H9 (cell line): ENCODE results near the gene PRLHR. TPM values are rescaled to one million over a fixed set of nuclear protein-coding genes. Genes with fewer than 3 reads are reported as not detected.

Source experiments
- DNase-seq: peaks from one replicate; pipeline ENCODE4 v3.0.0-alpha.2; 2017
- H2AFZ ChIP-seq: one replicate; pipeline ENCODE4 v1.6.1; 2013; ENCODE audit warnings: mild to moderate bottlenecking, low read length, control low read depth, moderate library complexity
- H2AK5ac ChIP-seq: 2 replicates; pipeline ENCODE4 v1.6.1; 2013; ENCODE audit warnings: low read length, control low read depth, mixed read lengths; ENCODE audit not compliant: insufficient read length
- H2BK120ac ChIP-seq: one replicate; pipeline ENCODE4 v1.6.1; 2013; ENCODE audit warnings: low read depth, mild to moderate bottlenecking, low read length, control low read depth, inconsistent platforms; ENCODE audit not compliant: poor library complexity, severe bottlenecking
- H2BK12ac ChIP-seq: 2 replicates; pipeline ENCODE4 v1.6.1; 2013; ENCODE audit warnings: low read length, control low read depth, mixed read lengths, low read depth; ENCODE audit not compliant: insufficient read length
- H2BK15ac ChIP-seq: 2 replicates; pipeline ENCODE4 v1.6.1; 2013; ENCODE audit warnings: low read depth, low read length, control low read depth
- H2BK20ac ChIP-seq: one replicate; pipeline ENCODE4 v1.6.1; 2013; ENCODE audit warnings: low read depth, mild to moderate bottlenecking, low read length, control low read depth, inconsistent platforms; ENCODE audit not compliant: poor library complexity, severe bottlenecking
- H2BK5ac ChIP-seq: 2 replicates; pipeline ENCODE4 v1.6.1; 2013; ENCODE audit warnings: low read length, control low read depth, mixed read lengths; ENCODE audit not compliant: insufficient read length
- H3K14ac ChIP-seq: 2 replicates; pipeline ENCODE4 v1.6.1; 2013; ENCODE audit warnings: low read length, control low read depth; ENCODE audit not compliant: insufficient read depth
- H3K18ac ChIP-seq: 2 replicates; pipeline ENCODE4 v1.6.1; 2013; ENCODE audit warnings: low read depth, mild to moderate bottlenecking, mixed read lengths, low read length, control low read depth; ENCODE audit not compliant: insufficient read length
- H3K23ac ChIP-seq: 2 replicates; pipeline ENCODE4 v1.6.1; 2013; ENCODE audit warnings: low read length, control low read depth, mixed read lengths, low read depth; ENCODE audit not compliant: insufficient read length
- H3K23me2 ChIP-seq: 2 replicates; pipeline ENCODE4 v1.6.1; 2013; ENCODE audit warnings: low read depth, mild to moderate bottlenecking, mixed read lengths, low read length, control low read depth; ENCODE audit not compliant: insufficient read length, poor library complexity, severe bottlenecking
- H3K27ac ChIP-seq: 2 replicates; pipeline ENCODE4 v1.5.1; 2013; ENCODE audit warnings: low read length, control low read depth, mixed read lengths, low read depth; ENCODE audit not compliant: insufficient read length
- H3K27me3 ChIP-seq: 2 replicates; pipeline ENCODE4 v1.6.1; 2013; ENCODE audit warnings: low read length, control low read depth, inconsistent platforms; ENCODE audit not compliant: insufficient read depth
- H3K4ac ChIP-seq: 2 replicates; pipeline ENCODE4 v1.6.1; 2013; ENCODE audit warnings: low read depth, mild to moderate bottlenecking, control low read depth, inconsistent platforms, low read length, moderate library complexity
- H3K4me1 ChIP-seq: 2 replicates; pipeline ENCODE4 v1.6.1; 2013; ENCODE audit warnings: low read length, control low read depth, inconsistent platforms; ENCODE audit not compliant: insufficient read depth
- H3K4me2 ChIP-seq: 2 replicates; pipeline ENCODE4 v1.6.1; 2013; ENCODE audit warnings: low read length, control low read depth, mixed read lengths; ENCODE audit not compliant: insufficient read length, insufficient read depth
- H3K56ac ChIP-seq: 2 replicates; pipeline ENCODE4 v1.6.1; 2013; ENCODE audit warnings: low read depth, mild to moderate bottlenecking, mixed read lengths, low read length, control low read depth; ENCODE audit not compliant: insufficient read length
- H3K79me1 ChIP-seq: 2 replicates; pipeline ENCODE4 v1.6.1; 2013; ENCODE audit warnings: low read depth, mild to moderate bottlenecking, moderate library complexity, low read length, control low read depth, inconsistent platforms; ENCODE audit not compliant: insufficient read depth, poor library complexity, severe bottlenecking
- H3K79me2 ChIP-seq: 2 replicates; pipeline ENCODE4 v1.6.1; 2013; ENCODE audit warnings: low read length, control low read depth, inconsistent platforms; ENCODE audit not compliant: insufficient read depth
- H3K9ac ChIP-seq: 2 replicates; pipeline ENCODE4 v1.6.1; 2013; ENCODE audit warnings: low read length, control low read depth, mixed read lengths; ENCODE audit not compliant: insufficient read length; ENCODE audit errors: extremely low read depth
- H3K9me3 ChIP-seq: one replicate; pipeline ENCODE4 v1.6.1; 2013; ENCODE audit warnings: low read depth, low read length, inconsistent platforms; ENCODE audit not compliant: control insufficient read depth
- H3T11ph ChIP-seq: one replicate; pipeline ENCODE4 v1.6.1; 2013; ENCODE audit warnings: mild to moderate bottlenecking, low read length, control low read depth, inconsistent platforms
- H4K20me1 ChIP-seq: one replicate; pipeline ENCODE4 v1.6.1; 2013; ENCODE audit not compliant: control insufficient read depth, insufficient read length, insufficient read depth
- H4K5ac ChIP-seq: 2 replicates; pipeline ENCODE4 v1.6.1; 2013; ENCODE audit warnings: low read depth, mild to moderate bottlenecking, mixed read lengths, low read length, control low read depth; ENCODE audit not compliant: insufficient read length
- H4K8ac ChIP-seq: replicated peaks from 2 replicates; pipeline ENCODE4 v1.6.1; 2013; ENCODE audit warnings: low read length, control low read depth, mixed read lengths, low read depth; ENCODE audit not compliant: insufficient read length
- H4K91ac ChIP-seq: 2 replicates; pipeline ENCODE4 v1.6.1; 2013; ENCODE audit warnings: low read depth, mild to moderate bottlenecking, moderate library complexity, mixed read lengths, low read length, control low read depth; ENCODE audit not compliant: insufficient read length
- H3K27ac Mint-ChIP-seq, 3 experiments: 2 replicates in 2 of 3; 3 replicates in 1 of 3; pipeline ENCODE4 v1.8.0; 2020 to 2021; ENCODE audit warnings: mixed read lengths in 3 of 3, mild to moderate bottlenecking in 1 of 3, moderate library complexity in 1 of 3
- H3K27me3 Mint-ChIP-seq: 2 replicates; pipeline ENCODE4 v1.8.0; 2021; ENCODE audit warnings: low read depth, mild to moderate bottlenecking, moderate library complexity, mixed read lengths
- H3K36me3 Mint-ChIP-seq, 3 experiments: 2 replicates in 2 of 3; 3 replicates in 1 of 3; pipeline ENCODE4 v1.8.0; 2020 to 2021; ENCODE audit warnings: low read depth in 3 of 3, mixed read lengths in 3 of 3; ENCODE audit not compliant: insufficient read depth in 1 of 3
- H3K4me1 Mint-ChIP-seq, 2 experiments: 2 replicates each; pipeline ENCODE4 v1.8.0; 2020; ENCODE audit warnings: mixed read lengths in 2 of 2
- H3K4me3 Mint-ChIP-seq, 2 experiments: 2 replicates in 1 of 2; 3 replicates in 1 of 2; pipeline ENCODE4 v1.8.0; 2020 to 2021; ENCODE audit warnings: mild to moderate bottlenecking in 2 of 2, mixed read lengths in 2 of 2, moderate library complexity in 1 of 2
- H3K9me3 Mint-ChIP-seq, 2 experiments: 2 replicates in 1 of 2; 3 replicates in 1 of 2; pipeline ENCODE4 v1.8.0; 2020; ENCODE audit warnings: mild to moderate bottlenecking in 2 of 2, mixed read lengths in 2 of 2, moderate library complexity in 1 of 2
- CTCF ChIP-seq: fragments of 200-600 bp; sonication (generic); conservative IDR thresholded peaks from 3 replicates; pipeline ENCODE4 v1.8.0; 2021; ENCODE audit warnings: antibody characterized with exemption, mild to moderate bottlenecking
- WGBS: extraction: QIAGEN DNeasy Blood & Tissue Kit; methylation state at CpG from one replicate; pipeline ENCODE4 v1.1.7; 2013; ENCODE audit warnings: missing lambda C conversion rate, low lambda C conversion rate, mixed read lengths; ENCODE audit not compliant: insufficient read length; ENCODE audit errors: extremely low coverage; 5-methylcytosine and 5-hydroxymethylcytosine counted together
- total RNA-seq: library from RNA; stranded (reverse); gene quantifications from 2 replicates; pipeline ENCODE4 v1.2.1, GENCODE V29; 2021

PRLHR gene
- total RNA-seq, 1 experiment from 2014 or later, result not detected

- Mint-ChIP-seq H3K27ac (no peak overlapping the region), H3K36me3 (no peaks in the 10 kb centered on the region; a peak in 1 of 7 replicates), H3K4me1 (peaks cover 0 to 2% of the 10 kb centered on the region in 2 experiments; a peak in 1 of 4 replicates), H3K9me3 (no peaks in the 10 kb centered on the region), H3K4me3 (no peak overlapping the region), H3K27me3 (peaks cover 14% of the 10 kb centered on the region)
- no peak overlapping the region for H2AK5ac ChIP-seq
- no peak overlapping the region for H2BK15ac ChIP-seq
- no peak overlapping the region for H3T11ph ChIP-seq
- H2BK12ac ChIP-seq, result no peak overlapping the region
- no peak overlapping the region for H4K8ac ChIP-seq
- H3K79me2 ChIP-seq, result no peaks in the 10 kb centered on the region
- no peaks in the 10 kb centered on the region for H3K23me2 ChIP-seq
- no peak overlapping the region for H3K56ac ChIP-seq
- no peak overlapping the region for H3K27ac ChIP-seq
- H2AFZ ChIP-seq, result no peak overlapping the region
- H3K4me1 ChIP-seq, result no peaks in the 10 kb centered on the region
- H3K14ac ChIP-seq, result no peak overlapping the region
- peaks cover 12% of the 10 kb centered on the region for H3K9me3 ChIP-seq
- no peak overlapping the region for H3K4me2 ChIP-seq
- no peak overlapping the region for H2BK120ac ChIP-seq
- no peak overlapping the region for H3K4ac ChIP-seq
- H3K79me1 ChIP-seq, result no peaks in the 10 kb centered on the region
- no peak overlapping the region for H3K23ac ChIP-seq
- no peaks in the 10 kb centered on the region for H3K27me3 ChIP-seq
- H4K91ac ChIP-seq, result no peak overlapping the region
- H2BK20ac ChIP-seq, result no peak overlapping the region
- no peak for DNase-seq
- no peak overlapping the region for H3K18ac ChIP-seq
- no peak overlapping the region for H3K9ac ChIP-seq
- no peaks in the 10 kb centered on the region for H4K20me1 ChIP-seq
- no CpG with 5 or more reads among the region's 2 CpGs for WGBS
- H4K5ac ChIP-seq, result no peak overlapping the region
- H2BK5ac ChIP-seq, result no peak overlapping the region
- TF ChIP-seq CTCF, result no peak
Observed at GRCh38 chr10:118610577-118610976, 15.1 kb upstream of the PRLHR start.
